ENCODE data around the gene WNT3. TPM values are rescaled to one million over a fixed set of nuclear protein-coding genes. Genes with fewer than 3 reads are reported as not detected.

The WNT3 gene
- total and polyA plus RNA-seq, 2 experiments from 2014 or later, result 2.7 to 3.4 TPM

GRCh38 chr17:46774108-46774737, 44.3 kb downstream of the WNT3 start:
- H3K79me2 ChIP-seq (replicated peaks; ENCODE audit: insufficient read depth), result no peaks in the 10 kb centered on the region
- no peak overlapping the region for H3K27ac ChIP-seq (ENCODE audit: low read depth)
- peaks cover 86% of the 10 kb centered on the region for H3K27me3 Mint-ChIP-seq (ENCODE audit: insufficient read depth, low read depth, poor library complexity)
- H3K27ac Mint-ChIP-seq, result no peak overlapping the region
- H3K36me3 ChIP-seq (ENCODE audit: insufficient read depth), result no peaks in the 10 kb centered on the region
- DNase-seq (ENCODE audit: low spot score), result no peak
- H2AFZ ChIP-seq, result no peak overlapping the region
- H3K4me2 ChIP-seq, result peak overlapping the region; percentile 65
- peaks cover 83% of the 10 kb centered on the region for H3K27me3 ChIP-seq (ENCODE audit: insufficient read depth)
- peaks cover 7% of the 10 kb centered on the region; the same call in 1 of the 3 replicates for H3K36me3 Mint-ChIP-seq (ENCODE audit: low read depth)
- ATAC-seq, result no peak
- no peaks in the 10 kb centered on the region for H3K9me2 ChIP-seq (ENCODE audit: insufficient read depth)
- TF ChIP-seq REST (IDR thresholded peaks at IDR 0.05; ENCODE audit: unreplicated experiment), result no peak
- TF ChIP-seq POLR2AphosphoS5 (IDR thresholded peaks at IDR 0.05; ENCODE audit: low read depth), result no peak
- no peak for TF ChIP-seq ZNF462 (CRISPR knock-in tag; IDR thresholded peaks at IDR 0.05)
- TF ChIP-seq ETS1 (IDR thresholded peaks at IDR 0.05), result no peak
- TF ChIP-seq EZH2phosphoT487 (IDR thresholded peaks at IDR 0.05; ENCODE audit: unreplicated experiment), result no peak
- 0 out of 2 replicates have a peak, but pooled peaks cover 8% of the 10 kb centered on the region for H3F3A ChIP-seq (replicated peaks; ENCODE audit: low read depth)
- peaks cover 2% of the 10 kb centered on the region; the same call in 1 of the 2 replicates for H4K20me1 ChIP-seq (replicated peaks; ENCODE audit: insufficient read depth)
- H3K4me3 Mint-ChIP-seq, result peak overlapping the region; percentile 48; the same call in 1 of the 3 replicates
- H3K4me3 ChIP-seq, result no peak overlapping the region
- peaks cover 36% of the 10 kb centered on the region for H3K4me1 Mint-ChIP-seq
- peaks cover 6% of the 10 kb centered on the region; the same call in 2 of the 3 replicates for H3K9me3 Mint-ChIP-seq
- H3K4me1 ChIP-seq (ENCODE audit: insufficient read depth), result peaks cover 29% of the 10 kb centered on the region
